ENCODE data around the gene RFX6.
A peak's percentile ranks its signal among the peaks of the same experiment; 100 is the strongest.

The RFX6 gene

DNA sequence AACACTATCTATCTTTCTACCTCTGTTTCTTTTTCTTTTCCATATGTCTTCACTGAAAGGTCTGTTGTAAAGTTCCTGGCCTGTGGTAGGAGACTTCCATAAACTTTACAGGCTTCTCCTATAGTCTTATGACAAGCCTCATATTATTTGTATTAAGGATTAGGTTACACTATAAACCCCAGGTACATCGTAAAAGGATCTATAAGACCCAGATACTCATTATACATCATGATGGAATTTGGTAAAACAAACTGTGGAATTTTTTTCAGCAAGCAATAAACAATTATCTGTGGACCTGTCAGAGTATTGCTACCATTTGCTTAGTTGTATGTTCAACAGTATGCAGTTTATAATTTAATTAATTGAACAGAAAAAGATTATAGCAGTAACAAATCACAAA is 55.5 kb downstream of the RFX6 start (continued):
- TF ChIP-seq, protein P1, sequence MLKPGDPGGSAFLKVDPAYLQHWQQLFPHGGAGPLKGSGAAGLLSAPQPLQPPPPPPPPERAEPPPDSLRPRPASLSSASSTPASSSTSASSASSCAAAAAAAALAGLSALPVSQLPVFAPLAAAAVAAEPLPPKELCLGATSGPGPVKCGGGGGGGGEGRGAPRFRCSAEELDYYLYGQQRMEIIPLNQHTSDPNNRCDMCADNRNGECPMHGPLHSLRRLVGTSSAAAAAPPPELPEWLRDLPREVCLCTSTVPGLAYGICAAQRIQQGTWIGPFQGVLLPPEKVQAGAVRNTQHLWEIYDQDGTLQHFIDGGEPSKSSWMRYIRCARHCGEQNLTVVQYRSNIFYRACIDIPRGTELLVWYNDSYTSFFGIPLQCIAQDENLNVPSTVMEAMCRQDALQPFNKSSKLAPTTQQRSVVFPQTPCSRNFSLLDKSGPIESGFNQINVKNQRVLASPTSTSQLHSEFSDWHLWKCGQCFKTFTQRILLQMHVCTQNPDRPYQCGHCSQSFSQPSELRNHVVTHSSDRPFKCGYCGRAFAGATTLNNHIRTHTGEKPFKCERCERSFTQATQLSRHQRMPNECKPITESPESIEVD (tag by site-specific recombination; IDR thresholded peaks at IDR 0.05) = peak; percentile 92
- TF ChIP-seq, protein P2, sequence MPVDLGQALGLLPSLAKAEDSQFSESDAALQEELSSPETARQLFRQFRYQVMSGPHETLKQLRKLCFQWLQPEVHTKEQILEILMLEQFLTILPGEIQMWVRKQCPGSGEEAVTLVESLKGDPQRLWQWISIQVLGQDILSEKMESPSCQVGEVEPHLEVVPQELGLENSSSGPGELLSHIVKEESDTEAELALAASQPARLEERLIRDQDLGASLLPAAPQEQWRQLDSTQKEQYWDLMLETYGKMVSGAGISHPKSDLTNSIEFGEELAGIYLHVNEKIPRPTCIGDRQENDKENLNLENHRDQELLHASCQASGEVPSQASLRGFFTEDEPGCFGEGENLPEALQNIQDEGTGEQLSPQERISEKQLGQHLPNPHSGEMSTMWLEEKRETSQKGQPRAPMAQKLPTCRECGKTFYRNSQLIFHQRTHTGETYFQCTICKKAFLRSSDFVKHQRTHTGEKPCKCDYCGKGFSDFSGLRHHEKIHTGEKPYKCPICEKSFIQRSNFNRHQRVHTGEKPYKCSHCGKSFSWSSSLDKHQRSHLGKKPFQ (tag by site-specific recombination; IDR thresholded peaks at IDR 0.05) = 0 out of 2 replicates have a peak, but pooled peaks have one; percentile 50
- TF ChIP-seq, protein P3, sequence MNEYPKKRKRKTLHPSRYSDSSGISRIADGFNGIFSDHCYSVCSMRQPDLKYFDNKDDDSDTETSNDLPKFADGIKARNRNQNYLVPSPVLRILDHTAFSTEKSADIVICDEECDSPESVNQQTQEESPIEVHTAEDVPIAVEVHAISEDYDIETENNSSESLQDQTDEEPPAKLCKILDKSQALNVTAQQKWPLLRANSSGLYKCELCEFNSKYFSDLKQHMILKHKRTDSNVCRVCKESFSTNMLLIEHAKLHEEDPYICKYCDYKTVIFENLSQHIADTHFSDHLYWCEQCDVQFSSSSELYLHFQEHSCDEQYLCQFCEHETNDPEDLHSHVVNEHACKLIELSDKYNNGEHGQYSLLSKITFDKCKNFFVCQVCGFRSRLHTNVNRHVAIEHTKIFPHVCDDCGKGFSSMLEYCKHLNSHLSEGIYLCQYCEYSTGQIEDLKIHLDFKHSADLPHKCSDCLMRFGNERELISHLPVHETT (tag by site-specific recombination; IDR thresholded peaks at IDR 0.05) = 0 out of 2 replicates have a peak, but pooled peaks have one; percentile 22
- TF ChIP-seq ZNF404 (tag by site-specific recombination; IDR thresholded peaks at IDR 0.05) (no peak), ZNF548 (tag by site-specific recombination; IDR thresholded peaks at IDR 0.05) (no peak), ZNF350 (tag by site-specific recombination; IDR thresholded peaks at IDR 0.05) (peak; percentile 27; the same call in 1 of the 2 replicates), SP7 (tag by site-specific recombination; IDR thresholded peaks at IDR 0.05) (no peak), KLF8 (tag by site-specific recombination; IDR thresholded peaks at IDR 0.05) (peak; percentile 76), ZBTB17 (tag by site-specific recombination; IDR thresholded peaks at IDR 0.05) (no peak), ZFP69B (tag by site-specific recombination; IDR thresholded peaks at IDR 0.05) (no peak), ZNF138 (tag by site-specific recombination; IDR thresholded peaks at IDR 0.05; ENCODE audit: borderline replicate concordance) (no peak), MZF1 (tag by site-specific recombination; IDR thresholded peaks at IDR 0.05; ENCODE audit: borderline replicate concordance) (0 out of 2 replicates have a peak, but pooled peaks have one; percentile 34), ZNF423 (tag by site-specific recombination; IDR thresholded peaks at IDR 0.05) (no peak), SP3 (tag by site-specific recombination; IDR thresholded peaks at IDR 0.05) (no peak), ZSCAN30 (tag by site-specific recombination; IDR thresholded peaks at IDR 0.05) (0 out of 2 replicates have a peak, but pooled peaks have one; percentile 59), KLF10 (tag by site-specific recombination; IDR thresholded peaks at IDR 0.05) (0 out of 2 replicates have a peak, but pooled peaks have one; percentile 34), ZNF221 (tag by site-specific recombination; IDR thresholded peaks at IDR 0.05; ENCODE audit: borderline replicate concordance) (no peak)
- TF ChIP-seq, protein P4, sequence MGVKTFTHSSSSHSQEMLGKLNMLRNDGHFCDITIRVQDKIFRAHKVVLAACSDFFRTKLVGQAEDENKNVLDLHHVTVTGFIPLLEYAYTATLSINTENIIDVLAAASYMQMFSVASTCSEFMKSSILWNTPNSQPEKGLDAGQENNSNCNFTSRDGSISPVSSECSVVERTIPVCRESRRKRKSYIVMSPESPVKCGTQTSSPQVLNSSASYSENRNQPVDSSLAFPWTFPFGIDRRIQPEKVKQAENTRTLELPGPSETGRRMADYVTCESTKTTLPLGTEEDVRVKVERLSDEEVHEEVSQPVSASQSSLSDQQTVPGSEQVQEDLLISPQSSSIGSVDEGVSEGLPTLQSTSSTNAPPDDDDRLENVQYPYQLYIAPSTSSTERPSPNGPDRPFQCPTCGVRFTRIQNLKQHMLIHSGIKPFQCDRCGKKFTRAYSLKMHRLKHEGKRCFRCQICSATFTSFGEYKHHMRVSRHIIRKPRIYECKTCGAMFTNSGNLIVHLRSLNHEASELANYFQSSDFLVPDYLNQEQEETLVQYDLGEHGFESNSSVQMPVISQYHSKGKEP (tag by site-specific recombination; IDR thresholded peaks at IDR 0.05) = peak; percentile 69; the same call in 1 of the 2 replicates
- TF ChIP-seq, protein P5, sequence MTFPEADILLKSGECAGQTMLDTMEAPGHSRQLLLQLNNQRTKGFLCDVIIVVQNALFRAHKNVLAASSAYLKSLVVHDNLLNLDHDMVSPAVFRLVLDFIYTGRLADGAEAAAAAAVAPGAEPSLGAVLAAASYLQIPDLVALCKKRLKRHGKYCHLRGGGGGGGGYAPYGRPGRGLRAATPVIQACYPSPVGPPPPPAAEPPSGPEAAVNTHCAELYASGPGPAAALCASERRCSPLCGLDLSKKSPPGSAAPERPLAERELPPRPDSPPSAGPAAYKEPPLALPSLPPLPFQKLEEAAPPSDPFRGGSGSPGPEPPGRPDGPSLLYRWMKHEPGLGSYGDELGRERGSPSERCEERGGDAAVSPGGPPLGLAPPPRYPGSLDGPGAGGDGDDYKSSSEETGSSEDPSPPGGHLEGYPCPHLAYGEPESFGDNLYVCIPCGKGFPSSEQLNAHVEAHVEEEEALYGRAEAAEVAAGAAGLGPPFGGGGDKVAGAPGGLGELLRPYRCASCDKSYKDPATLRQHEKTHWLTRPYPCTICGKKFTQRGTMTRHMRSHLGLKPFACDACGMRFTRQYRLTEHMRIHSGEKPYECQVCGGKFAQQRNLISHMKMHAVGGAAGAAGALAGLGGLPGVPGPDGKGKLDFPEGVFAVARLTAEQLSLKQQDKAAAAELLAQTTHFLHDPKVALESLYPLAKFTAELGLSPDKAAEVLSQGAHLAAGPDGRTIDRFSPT (tag by site-specific recombination; IDR thresholded peaks at IDR 0.05) = peak; percentile 69
- TF ChIP-seq, protein P6, sequence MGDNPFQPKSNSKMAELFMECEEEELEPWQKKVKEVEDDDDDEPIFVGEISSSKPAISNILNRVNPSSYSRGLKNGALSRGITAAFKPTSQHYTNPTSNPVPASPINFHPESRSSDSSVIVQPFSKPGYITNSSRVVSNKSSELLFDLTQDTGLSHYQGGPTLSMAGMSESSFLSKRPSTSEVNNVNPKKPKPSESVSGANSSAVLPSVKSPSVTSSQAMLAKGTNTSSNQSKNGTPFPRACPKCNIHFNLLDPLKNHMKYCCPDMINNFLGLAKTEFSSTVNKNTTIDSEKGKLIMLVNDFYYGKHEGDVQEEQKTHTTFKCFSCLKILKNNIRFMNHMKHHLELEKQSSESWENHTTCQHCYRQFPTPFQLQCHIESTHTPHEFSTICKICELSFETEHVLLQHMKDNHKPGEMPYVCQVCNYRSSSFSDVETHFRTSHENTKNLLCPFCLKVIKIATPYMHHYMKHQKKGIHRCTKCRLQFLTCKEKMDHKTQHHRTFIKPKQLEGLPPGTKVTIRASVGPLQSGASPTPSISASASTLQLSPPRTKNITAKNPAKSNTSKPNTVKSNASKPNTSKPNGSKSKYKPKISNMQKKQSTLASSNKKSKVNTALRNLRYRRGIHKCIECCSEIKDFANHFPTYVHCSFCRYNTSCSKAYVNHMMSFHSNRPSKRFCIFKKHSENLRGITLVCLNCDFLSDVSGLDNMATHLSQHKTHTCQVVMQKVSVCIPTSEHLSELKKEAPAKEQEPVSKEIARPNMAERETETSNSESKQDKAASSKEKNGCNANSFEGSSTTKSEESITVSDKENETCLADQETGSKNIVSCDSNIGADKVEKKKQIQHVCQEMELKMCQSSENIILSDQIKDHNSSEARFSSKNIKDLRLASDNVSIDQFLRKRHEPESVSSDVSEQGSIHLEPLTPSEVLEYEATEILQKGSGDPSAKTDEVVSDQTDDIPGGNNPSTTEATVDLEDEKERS (tag by site-specific recombination; IDR thresholded peaks at IDR 0.05) = no peak
- TF ChIP-seq, protein P7, sequence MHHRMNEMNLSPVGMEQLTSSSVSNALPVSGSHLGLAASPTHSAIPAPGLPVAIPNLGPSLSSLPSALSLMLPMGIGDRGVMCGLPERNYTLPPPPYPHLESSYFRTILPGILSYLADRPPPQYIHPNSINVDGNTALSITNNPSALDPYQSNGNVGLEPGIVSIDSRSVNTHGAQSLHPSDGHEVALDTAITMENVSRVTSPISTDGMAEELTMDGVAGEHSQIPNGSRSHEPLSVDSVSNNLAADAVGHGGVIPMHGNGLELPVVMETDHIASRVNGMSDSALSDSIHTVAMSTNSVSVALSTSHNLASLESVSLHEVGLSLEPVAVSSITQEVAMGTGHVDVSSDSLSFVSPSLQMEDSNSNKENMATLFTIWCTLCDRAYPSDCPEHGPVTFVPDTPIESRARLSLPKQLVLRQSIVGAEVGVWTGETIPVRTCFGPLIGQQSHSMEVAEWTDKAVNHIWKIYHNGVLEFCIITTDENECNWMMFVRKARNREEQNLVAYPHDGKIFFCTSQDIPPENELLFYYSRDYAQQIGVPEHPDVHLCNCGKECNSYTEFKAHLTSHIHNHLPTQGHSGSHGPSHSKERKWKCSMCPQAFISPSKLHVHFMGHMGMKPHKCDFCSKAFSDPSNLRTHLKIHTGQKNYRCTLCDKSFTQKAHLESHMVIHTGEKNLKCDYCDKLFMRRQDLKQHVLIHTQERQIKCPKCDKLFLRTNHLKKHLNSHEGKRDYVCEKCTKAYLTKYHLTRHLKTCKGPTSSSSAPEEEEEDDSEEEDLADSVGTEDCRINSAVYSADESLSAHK (tag by site-specific recombination; IDR thresholded peaks at IDR 0.05) = peak; percentile 69
- TF ChIP-seq, protein P8, sequence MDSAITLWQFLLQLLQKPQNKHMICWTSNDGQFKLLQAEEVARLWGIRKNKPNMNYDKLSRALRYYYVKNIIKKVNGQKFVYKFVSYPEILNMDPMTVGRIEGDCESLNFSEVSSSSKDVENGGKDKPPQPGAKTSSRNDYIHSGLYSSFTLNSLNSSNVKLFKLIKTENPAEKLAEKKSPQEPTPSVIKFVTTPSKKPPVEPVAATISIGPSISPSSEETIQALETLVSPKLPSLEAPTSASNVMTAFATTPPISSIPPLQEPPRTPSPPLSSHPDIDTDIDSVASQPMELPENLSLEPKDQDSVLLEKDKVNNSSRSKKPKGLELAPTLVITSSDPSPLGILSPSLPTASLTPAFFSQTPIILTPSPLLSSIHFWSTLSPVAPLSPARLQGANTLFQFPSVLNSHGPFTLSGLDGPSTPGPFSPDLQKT (IDR thresholded peaks at IDR 0.05; ENCODE audit: borderline replicate concordance, low read depth, low read length) = no peak
- TF ChIP-seq, protein P9, sequence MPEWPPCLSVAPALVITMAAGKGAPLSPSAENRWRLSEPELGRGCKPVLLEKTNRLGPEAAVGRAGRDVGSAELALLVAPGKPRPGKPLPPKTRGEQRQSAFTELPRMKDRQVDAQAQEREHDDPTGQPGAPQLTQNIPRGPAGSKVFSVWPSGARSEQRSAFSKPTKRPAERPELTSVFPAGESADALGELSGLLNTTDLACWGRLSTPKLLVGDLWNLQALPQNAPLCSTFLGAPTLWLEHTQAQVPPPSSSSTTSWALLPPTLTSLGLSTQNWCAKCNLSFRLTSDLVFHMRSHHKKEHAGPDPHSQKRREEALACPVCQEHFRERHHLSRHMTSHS (tag by site-specific recombination; IDR thresholded peaks at IDR 0.05) = no peak

Data from HEK293 (cell line).